Activated CD8-positive, alpha-beta T cell treated with anti-CD3 and anti-CD28 coated beads for 36 hours (primary cell): ENCODE data around the gene SLC47A1. TPM values are rescaled to one million over a fixed set of nuclear protein-coding genes. Genes with fewer than 3 reads are reported as not detected.
"Not testable (repeated sequence)": the region's sequence is repeated elsewhere in the genome, so short reads cannot be mapped to it uniquely, and the experiment has no call there.

ENCODE experiments used
- ATAC-seq: fragments of 200-7000 bp; cut with Tn5 transposase; one replicate; pipeline ENCODE4 v1.10.0; 2021; ENCODE audit warnings: mild to moderate bottlenecking, moderate library complexity
- CTCF ChIA-PET: fragments of 350-600 bp; sonication (Branson Sonifier 250); formaldehyde crosslinking; loops from one replicate; lab custom pipeline; 2021; ENCODE audit warnings: antibody characterized with exemption; lab: Charles Lee
- POLR2A ChIA-PET: fragments of 350-600 bp; sonication (Branson Sonifier 250); formaldehyde crosslinking; loops from one replicate; lab custom pipeline; 2021; ENCODE audit warnings: antibody characterized with exemption; lab: Charles Lee
- DNase-seq: peaks from one replicate; pipeline ENCODE4 v3.0.0-alpha.2; 2020
- H3K27ac Mint-ChIP-seq: one replicate; pipeline ENCODE4 v1.8.0; 2021; ENCODE audit warnings: mild to moderate bottlenecking, mixed read lengths
- H3K27me3 Mint-ChIP-seq: one replicate; pipeline ENCODE4 v1.8.0; 2021; ENCODE audit warnings: mixed read lengths
- H3K36me3 Mint-ChIP-seq: one replicate; pipeline ENCODE4 v1.8.0; 2021; ENCODE audit warnings: low read depth, mixed read lengths
- H3K4me1 Mint-ChIP-seq: one replicate; pipeline ENCODE4 v1.8.0; 2021; ENCODE audit warnings: low read depth, mixed read lengths
- H3K4me3 Mint-ChIP-seq: one replicate; pipeline ENCODE4 v1.8.0; 2021; ENCODE audit warnings: mild to moderate bottlenecking, moderate library complexity, mixed read lengths
- H3K9me3 Mint-ChIP-seq: one replicate; pipeline ENCODE4 v1.8.0; 2021; ENCODE audit warnings: mixed read lengths
- CTCF ChIP-seq: fragments of 200-600 bp; IDR thresholded peaks from one replicate; pipeline ENCODE4 v1.8.0; 2022; ENCODE audit warnings: antibody characterized with exemption, mild to moderate bottlenecking
- intact Hi-C: fragments of 100-400 bp; cut with micrococcal nuclease; formaldehyde crosslinking; loops from one replicate; pipeline ENCODE4 v1.10.0; 2022
- total RNA-seq, 2 experiments: library from RNA; stranded (reverse); gene quantifications; one replicate each; pipeline ENCODE4 v1.2.3, GENCODE V29; 2021

SLC47A1 gene
- total RNA-seq, 2 experiments from 2014 or later: 0.11 TPM; not detected in 1

DNA sequence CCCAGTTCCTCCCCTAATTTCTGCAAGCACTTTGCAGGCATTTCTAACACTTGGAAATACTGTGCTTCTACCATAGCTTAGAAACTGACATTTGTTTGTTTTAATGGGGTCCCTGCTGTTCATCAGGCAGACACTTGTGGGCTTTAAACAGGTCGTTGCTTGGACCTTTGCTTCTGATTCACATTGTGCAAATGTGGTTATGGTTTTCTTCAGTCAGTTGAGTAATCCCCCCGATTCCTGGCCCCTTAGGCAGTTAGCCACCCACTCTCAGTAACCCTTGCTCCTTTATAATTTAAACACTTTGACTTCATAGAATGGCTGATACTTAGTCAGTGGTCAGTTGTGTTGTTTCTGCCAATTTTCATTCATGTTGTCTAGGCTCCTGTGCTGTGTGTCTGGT lies 39.4 kb downstream of the SLC47A1 start:
- Mint-ChIP-seq H3K27ac (no peak overlapping the region), H3K4me1 (no peaks in the 10 kb centered on the region), H3K9me3 (no peaks in the 10 kb centered on the region)

GRCh38 chr17:19574956-19575355 lies 41.3 kb downstream of the SLC47A1 start:
- Mint-ChIP-seq H3K27me3 (peaks cover 21% of the 10 kb centered on the region), H3K4me1 (no peaks in the 10 kb centered on the region), H3K27ac (no peak overlapping the region), H3K9me3 (no peaks in the 10 kb centered on the region), H3K36me3 (no peaks in the 10 kb centered on the region), H3K4me3 (no peak overlapping the region)
- TF ChIP-seq CTCF: no peak
- ATAC-seq: no peak
- intact Hi-C loops: no loop called here
- CTCF ChIA-PET: no interaction called here
- POLR2A ChIA-PET: no interaction called here
- no peak for DNase-seq

More for the DNA sequence above, 39.4 kb downstream of the SLC47A1 start:
- H3K4me3 Mint-ChIP-seq: no peak overlapping the region
- TF ChIP-seq CTCF: no peak
- ATAC-seq (no peak), DNase-seq (no peak)
- intact Hi-C loops: no loop called here
- H3K27me3 Mint-ChIP-seq: peaks cover 14% of the 10 kb centered on the region
- ChIA-PET POLR2A (no interaction called here), CTCF (no interaction called here)
- no peaks in the 10 kb centered on the region for H3K36me3 Mint-ChIP-seq

- ChIA-PET CTCF (interaction anchor here (1.4 kb wide), 1 partner anchor 65 kb away, joined by 4 read pairs; no protein-coding TSS in a partner anchor), POLR2A (no interaction called here)
- no peak for TF ChIP-seq CTCF
- H3K4me3 Mint-ChIP-seq: no peak overlapping the region
- H3K4me1 Mint-ChIP-seq: peaks cover 2% of the 10 kb centered on the region
- no peaks in the 10 kb centered on the region for H3K36me3 Mint-ChIP-seq
- intact Hi-C loops: no loop called here
- peaks cover 36% of the 10 kb centered on the region for H3K27me3 Mint-ChIP-seq
- no peak for ATAC-seq
- DNase-seq: no peak
- no peak overlapping the region for H3K27ac Mint-ChIP-seq
- H3K9me3 Mint-ChIP-seq: no peaks in the 10 kb centered on the region
These were observed 44.9 kb downstream of the SLC47A1 start for GRCh38 chr17:19578545-19578944.

DNA sequence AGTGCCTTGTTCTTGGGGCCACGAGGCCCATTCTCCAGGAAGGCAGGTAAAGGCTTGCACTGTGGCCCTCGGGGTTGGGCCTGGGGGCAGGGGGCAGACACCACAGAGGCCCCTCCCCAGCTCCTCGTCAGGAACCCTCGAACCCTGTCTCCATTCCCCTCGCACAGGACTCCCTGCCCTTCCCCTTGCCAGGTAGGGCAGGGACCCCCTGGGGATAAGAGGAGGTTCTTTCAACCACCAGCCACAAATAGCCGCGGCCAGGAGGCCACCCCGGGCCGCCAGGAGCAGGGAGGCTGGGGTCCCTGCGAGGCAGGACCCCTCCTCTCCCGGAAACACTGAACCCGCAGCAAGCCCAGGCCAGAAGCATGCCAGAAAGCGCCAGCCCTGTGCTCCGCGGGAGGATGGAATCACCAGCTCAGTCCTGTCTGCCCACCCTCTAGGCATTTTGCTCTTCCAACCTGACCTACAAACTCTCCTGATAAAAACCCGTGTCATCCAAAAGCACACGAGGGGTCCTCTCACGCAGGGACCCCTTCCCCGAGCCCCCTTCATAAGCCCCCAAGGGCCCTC lies 45.6 kb downstream of the SLC47A1 start:
- Mint-ChIP-seq H3K27ac (no peak overlapping the region), H3K9me3 (no peaks in the 10 kb centered on the region), H3K4me3 (no peak overlapping the region), H3K36me3 (no peaks in the 10 kb centered on the region), H3K27me3 (peaks cover 36% of the 10 kb centered on the region), H3K4me1 (peaks cover 2% of the 10 kb centered on the region)
- no peak for TF ChIP-seq CTCF
- intact Hi-C loops: no loop called here
- ATAC-seq: no peak
- POLR2A ChIA-PET: no interaction called here
- CTCF ChIA-PET: interaction anchor here (1.4 kb wide), 1 partner anchor 66 kb away, joined by 4 read pairs; no protein-coding TSS in a partner anchor
- DNase-seq: no peak

DNA sequence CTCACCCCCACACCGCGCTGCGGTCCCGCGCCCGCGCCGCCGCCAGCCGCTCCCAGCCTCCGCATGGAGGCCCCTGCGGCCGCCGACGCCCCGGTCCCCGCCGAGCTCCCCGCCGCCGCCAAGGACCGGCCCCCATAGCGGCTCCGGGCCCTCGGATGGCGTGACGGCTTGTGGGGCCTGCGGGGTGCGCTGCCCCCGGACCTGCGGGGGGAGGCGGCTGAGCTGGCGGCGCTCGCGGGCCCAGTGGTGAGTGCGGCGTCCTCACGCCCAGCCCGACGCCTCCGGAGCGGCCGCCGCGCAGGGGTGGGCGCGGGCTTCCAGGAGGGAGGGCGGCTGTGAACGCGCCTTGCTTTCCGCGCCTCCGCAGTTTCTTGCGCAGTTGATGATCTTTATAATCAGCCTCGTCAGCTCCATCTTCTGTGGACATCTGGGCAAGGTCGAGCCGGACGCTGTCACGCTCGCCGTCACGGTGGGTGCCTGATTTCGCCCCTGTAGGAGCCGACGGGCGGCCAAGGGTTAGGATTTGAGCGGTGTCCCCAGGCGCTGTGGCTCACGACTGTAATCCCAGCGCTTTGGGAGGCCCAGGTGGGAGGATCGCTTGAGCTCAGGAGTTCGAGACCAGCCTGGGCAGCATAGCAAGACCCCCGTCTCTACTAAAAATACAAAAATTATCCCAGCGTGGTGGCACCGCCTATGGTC lies 46.4 kb downstream of the SLC47A1 start:
- ATAC-seq (no peak), DNase-seq (no peak)
- no peak overlapping the region for H3K4me3 Mint-ChIP-seq
- no peak for TF ChIP-seq CTCF
- intact Hi-C loops: no loop called here
- H3K36me3 Mint-ChIP-seq: no peaks in the 10 kb centered on the region
- ChIA-PET POLR2A (no interaction called here), CTCF (interaction anchor here (1.4 kb wide), 1 partner anchor 67 kb away, joined by 4 read pairs; no protein-coding TSS in a partner anchor)
- peaks cover 35% of the 10 kb centered on the region for H3K27me3 Mint-ChIP-seq
- H3K9me3 Mint-ChIP-seq: no peaks in the 10 kb centered on the region
- peaks cover 2% of the 10 kb centered on the region for H3K4me1 Mint-ChIP-seq
- H3K27ac Mint-ChIP-seq: no peak overlapping the region

- POLR2A ChIA-PET: not testable (repeated sequence)
These were observed 46.9 kb downstream of the SLC47A1 start for GRCh38 chr17:19580566-19580920.

GRCh38 chr17:19582152-19582551 lies 48.5 kb downstream of the SLC47A1 start:
- H3K4me3 Mint-ChIP-seq, H3K4me1 Mint-ChIP-seq, POLR2A ChIA-PET, DNase-seq, intact Hi-C loops, ATAC-seq, H3K27ac Mint-ChIP-seq, H3K36me3 Mint-ChIP-seq, H3K9me3 Mint-ChIP-seq, CTCF ChIA-PET: not testable (repeated sequence)
- H3K27me3 Mint-ChIP-seq: peaks cover 32% of the 10 kb centered on the region

More at GRCh38 chr17:19580566-19580920, 46.9 kb downstream of the SLC47A1 start:
- ATAC-seq, CTCF ChIA-PET, H3K27ac Mint-ChIP-seq, H3K4me3 Mint-ChIP-seq, H3K4me1 Mint-ChIP-seq, H3K9me3 Mint-ChIP-seq, DNase-seq, intact Hi-C loops, H3K36me3 Mint-ChIP-seq: not testable (repeated sequence)
- peaks cover 34% of the 10 kb centered on the region for H3K27me3 Mint-ChIP-seq
